Right lobe of liver (tissue), 6 donors: ENCODE data around the gene ZNF792. TPM values are rescaled to one million over a fixed set of nuclear protein-coding genes. Genes with fewer than 3 reads are reported as not detected.
"Not testable (repeated sequence)": the region's sequence is repeated elsewhere in the genome, so short reads cannot be mapped to it uniquely, and the experiment has no call there.

ENCODE experiments used
- ATAC-seq, 4 donors: fragments of 200-7000 bp; cut with Tn5 transposase; one replicate each; pipeline ENCODE4 v1.9.1; 2020; ENCODE audit warnings: mild to moderate bottlenecking in 4 of 4, moderate library complexity in 4 of 4
- DNase-seq, 3 donors: peaks; one replicate each; pipeline ENCODE4 v3.0.0-alpha.2; 2020
- H3K27ac ChIP-seq, 3 donors: fragments of 200-600 bp; one replicate each; pipeline ENCODE4 v1.8.0; 2022
- H3K27me3 ChIP-seq, 2 donors: fragments of 200-600 bp; one replicate each; pipeline ENCODE4 v1.8.0; 2022
- H3K36me3 ChIP-seq, 4 donors: fragments of 200-600 bp; sonication (generic) in 1 of 4; one replicate each; pipeline versions ENCODE4 v1.5.1 to v1.8.0; 2017 to 2022; ENCODE audit warnings: control low read depth in 1 of 4
- H3K4me1 ChIP-seq, 4 donors: fragments of 200-600 bp; sonication (generic) in 1 of 4; one replicate each; pipeline versions ENCODE4 v1.5.1 to v1.8.0; 2017 to 2022; ENCODE audit warnings: control low read depth in 1 of 4
- H3K4me3 ChIP-seq, 3 donors: fragments of 200-600 bp; one replicate each; pipeline ENCODE4 v1.8.0; 2022
- H3K9me3 ChIP-seq, 4 donors: fragments of 200-600 bp; sonication (generic) in 1 of 4; one replicate each; pipeline versions ENCODE4 v1.5.1 to v1.8.0; 2017 to 2022; ENCODE audit warnings: control low read depth in 1 of 4
- POLR2A ChIP-seq: fragments of 450-650 bp; IDR thresholded peaks from one replicate; pipeline ENCODE4 v1.6.1; 2017; ENCODE audit warnings: antibody characterized with exemption, mild to moderate bottlenecking
- WGBS: methylation state at CpG from one replicate; pipeline ENCODE4 v1.1.6; 2018; ENCODE audit warnings: low coverage, low lambda C conversion rate; ENCODE audit not compliant: insufficient coverage; ENCODE audit errors: missing lambda C conversion rate; 5-methylcytosine and 5-hydroxymethylcytosine counted together
- intact Hi-C, 2 donors: fragments of 100-400 bp; cut with DNase I; formaldehyde crosslinking; loops; one replicate each; pipeline versions ENCODE4 v1.11.2 to v1.14.1; 2022
- total RNA-seq, 6 experiments: library from RNA; depleted of rRNA in 2 of 6; stranded (reverse); fragments of >200 nt in 2 of 6; fragmentation: NEBNext Ultra II Directional in 3 of 6; extraction: Animal tissue kit (Norgen Biotek cat#: 25700) in 3 of 6; gene quantifications; one replicate each; pipeline versions ENCODE4 v1.1.0 to v1.2.4, GENCODE V29; 2016 to 2023
- TF ChIP-seq, protein P1 (sequence below), 4 donors: fragments of 200-600 bp in 3 of 4; fragments of 450-650 bp in 1 of 4; IDR thresholded peaks; one replicate each; pipeline versions ENCODE4 v1.5.1 to v1.8.0; 2016 to 2022; ENCODE audit warnings: antibody characterized with exemption in 4 of 4, mild to moderate bottlenecking in 2 of 4
- donor health status: DM: no; HTN: yes; CAD: no.
- donor health status: DM: no; HTN: no; CAD: no.
- donor health status: DM: no; HTN: no; CAD: no.
- donor health status: DM: no; HTN: yes; CAD: no.
- donor health status: DM: no; HTN: yes; CAD: no.

ZNF792 gene
- total RNA-seq, 6 experiments from 2014 or later = 2.6 to 3.8 (median 3.2) TPM

DNA sequence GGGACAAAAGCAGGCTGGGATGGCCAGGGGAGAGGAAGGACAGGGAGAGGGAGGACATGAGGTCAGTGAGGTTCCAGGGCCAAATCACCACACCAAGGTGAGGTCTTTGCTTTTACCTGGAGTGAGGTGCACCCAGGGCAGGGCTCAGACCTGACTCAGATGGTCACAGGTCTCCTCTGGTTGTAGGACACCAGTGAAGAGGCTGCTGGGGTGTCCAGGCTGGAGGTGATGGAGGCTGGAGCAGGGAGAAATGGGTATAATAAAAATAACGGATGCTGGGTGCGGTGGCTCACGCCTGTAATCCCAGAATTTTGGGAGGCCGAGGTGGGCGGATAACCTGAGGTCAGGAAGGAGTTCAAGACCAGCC is 43.0 kb upstream of the ZNF792 start:
- 93% methylated on average over 5 of the region's 5 CpGs for WGBS
- intact Hi-C loops = no loop called here
- Histone ChIP-seq H3K27ac (no peak overlapping the region), H3K27me3 (no peaks in the 10 kb centered on the region), H3K9me3 (no peaks in the 10 kb centered on the region), H3K4me1 (peaks cover 0 to 14% (median 0%) of the 10 kb centered on the region in 4 donors), H3K4me3 (no peak overlapping the region), H3K36me3 (peaks cover 0 to 5% (median 0%) of the 10 kb centered on the region in 4 donors)
- TF ChIP-seq, protein P1, sequence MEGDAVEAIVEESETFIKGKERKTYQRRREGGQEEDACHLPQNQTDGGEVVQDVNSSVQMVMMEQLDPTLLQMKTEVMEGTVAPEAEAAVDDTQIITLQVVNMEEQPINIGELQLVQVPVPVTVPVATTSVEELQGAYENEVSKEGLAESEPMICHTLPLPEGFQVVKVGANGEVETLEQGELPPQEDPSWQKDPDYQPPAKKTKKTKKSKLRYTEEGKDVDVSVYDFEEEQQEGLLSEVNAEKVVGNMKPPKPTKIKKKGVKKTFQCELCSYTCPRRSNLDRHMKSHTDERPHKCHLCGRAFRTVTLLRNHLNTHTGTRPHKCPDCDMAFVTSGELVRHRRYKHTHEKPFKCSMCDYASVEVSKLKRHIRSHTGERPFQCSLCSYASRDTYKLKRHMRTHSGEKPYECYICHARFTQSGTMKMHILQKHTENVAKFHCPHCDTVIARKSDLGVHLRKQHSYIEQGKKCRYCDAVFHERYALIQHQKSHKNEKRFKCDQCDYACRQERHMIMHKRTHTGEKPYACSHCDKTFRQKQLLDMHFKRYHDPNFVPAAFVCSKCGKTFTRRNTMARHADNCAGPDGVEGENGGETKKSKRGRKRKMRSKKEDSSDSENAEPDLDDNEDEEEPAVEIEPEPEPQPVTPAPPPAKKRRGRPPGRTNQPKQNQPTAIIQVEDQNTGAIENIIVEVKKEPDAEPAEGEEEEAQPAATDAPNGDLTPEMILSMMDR (IDR thresholded peaks at IDR 0.05) = no peak
- no peak for TF ChIP-seq POLR2A
- DNase-seq (no peak), ATAC-seq (no peak)

DNA sequence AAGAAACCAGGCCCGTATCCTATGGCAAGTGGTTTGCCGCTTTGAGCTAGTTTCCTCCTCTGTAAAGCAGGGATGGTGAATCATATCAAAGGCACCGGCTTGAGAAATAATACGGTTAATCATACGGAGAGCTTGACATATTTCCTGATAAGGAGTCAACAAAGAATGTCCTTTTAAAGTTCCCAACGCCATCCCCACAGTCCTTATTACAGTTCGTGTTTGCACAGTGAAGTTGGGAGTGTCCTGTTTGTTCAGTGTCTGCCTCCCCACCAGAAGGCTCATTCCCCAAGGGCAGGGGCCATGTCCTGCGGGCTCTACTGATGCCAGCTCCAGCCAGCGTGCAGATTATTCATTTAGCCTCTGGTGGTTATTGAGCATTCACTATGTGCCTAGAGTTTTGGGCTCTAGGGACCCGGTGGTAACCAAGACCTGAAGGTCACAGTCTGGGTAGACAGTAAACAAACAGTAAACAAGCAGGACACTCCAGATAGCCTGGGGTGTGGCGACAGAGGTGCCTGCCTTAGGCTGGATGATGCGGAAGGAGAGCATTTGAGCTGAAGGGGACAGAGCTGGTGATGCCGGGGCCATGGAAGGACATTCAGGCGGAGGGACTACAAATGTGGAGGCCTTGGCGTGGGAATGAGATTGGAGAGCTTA is 42.4 kb upstream of the ZNF792 start:
- no peaks in the 10 kb centered on the region for H3K9me3 ChIP-seq
- H3K27ac ChIP-seq = no peak overlapping the region
- DNase-seq (peak in 1 of 3 donors; percentile 52), ATAC-seq (peak; percentile 33 to 75 (median 56))
- TF ChIP-seq, protein P1 (IDR thresholded peaks at IDR 0.05) = no peak
- WGBS = 39% methylated on average over 12 of the region's 15 CpGs
- intact Hi-C loops = no loop called here
- H3K4me1 ChIP-seq = peaks cover 0 to 14% (median 0%) of the 10 kb centered on the region in 4 donors
- peaks cover 0 to 5% (median 0%) of the 10 kb centered on the region in 4 donors for H3K36me3 ChIP-seq
- H3K27me3 ChIP-seq = no peaks in the 10 kb centered on the region
- no peak overlapping the region for H3K4me3 ChIP-seq

DNA sequence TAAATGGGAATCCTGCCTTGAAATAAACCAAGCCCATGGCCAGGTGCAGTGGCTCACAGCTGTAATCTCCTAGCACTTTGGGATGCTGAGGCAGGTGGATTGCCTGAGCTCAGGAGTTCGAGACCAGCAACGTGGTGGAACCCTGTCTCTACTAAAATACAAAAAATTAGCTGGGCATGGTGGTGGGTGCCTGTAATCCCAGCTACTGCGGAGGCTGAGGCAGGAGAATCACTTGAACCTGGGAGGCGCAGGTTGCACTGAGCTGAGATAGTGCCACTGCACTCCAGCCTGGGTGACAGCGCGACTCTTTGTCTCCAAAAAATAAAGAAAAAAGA is 41.9 kb upstream of the ZNF792 start:
- intact Hi-C loops, ATAC-seq, H3K36me3 ChIP-seq, H3K4me3 ChIP-seq, H3K27me3 ChIP-seq, H3K27ac ChIP-seq, H3K9me3 ChIP-seq: not testable (repeated sequence)
- peaks cover 0 to 14% (median 0%) of the 10 kb centered on the region in 4 donors for H3K4me1 ChIP-seq
- 68% methylated on average over 4 of the region's 6 CpGs for WGBS
- DNase-seq = peak in 1 of 3 donors; percentile 4

DNA sequence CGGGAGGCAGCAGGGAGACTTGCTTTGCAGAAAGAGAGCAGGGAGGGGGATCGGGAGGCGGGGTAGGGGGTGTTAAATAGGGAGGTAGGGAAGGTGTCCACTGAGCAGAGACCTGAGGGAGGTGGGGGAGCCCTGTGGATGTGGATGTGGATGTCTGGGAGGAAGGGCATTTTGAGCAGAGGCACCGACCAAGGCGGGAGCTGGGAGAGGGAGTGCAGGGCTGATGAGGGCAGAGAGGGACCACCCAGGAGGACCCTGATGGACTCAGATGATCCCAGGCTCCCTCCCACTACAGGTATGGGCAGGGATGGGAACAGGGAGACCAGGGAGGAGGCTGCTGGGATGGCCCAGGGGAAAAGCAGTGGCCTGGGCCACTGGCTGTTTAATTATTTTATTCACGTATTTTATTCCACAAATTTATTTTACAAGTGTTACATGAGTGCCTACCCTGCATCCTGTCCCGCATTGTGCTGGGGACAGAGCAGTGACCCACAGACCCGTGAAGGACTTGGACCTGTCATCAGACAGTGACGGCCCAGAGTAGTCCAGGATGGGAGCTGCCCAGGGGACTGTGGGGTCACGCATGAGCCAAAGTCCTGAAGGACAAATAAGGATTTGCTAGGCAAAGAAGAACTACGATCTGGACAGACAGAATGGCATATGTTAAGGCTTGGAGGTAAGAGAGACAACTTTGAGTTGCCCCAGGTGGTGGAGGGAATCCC is 41.4 kb upstream of the ZNF792 start:
- DNase-seq (peak in 1 of 3 donors; percentile 46), ATAC-seq (peak in 2 of 4 donors; percentile 6 to 32)
- Histone ChIP-seq H3K27me3 (no peaks in the 10 kb centered on the region), H3K36me3 (peaks cover 0 to 5% (median 0%) of the 10 kb centered on the region in 4 donors), H3K9me3 (no peaks in the 10 kb centered on the region), H3K4me3 (no peak overlapping the region), H3K27ac (no peak overlapping the region), H3K4me1 (peaks cover 0 to 14% (median 0%) of the 10 kb centered on the region in 4 donors)
- intact Hi-C loops = no loop called here
- TF ChIP-seq, protein P1 (IDR thresholded peaks at IDR 0.05) = no peak
- no peak for TF ChIP-seq POLR2A
- WGBS = 49% methylated on average over 8 of the region's 11 CpGs
